Neural progenitor cell (in vitro differentiated cells): ENCODE data around the gene C6orf120.

ENCODE experiments used
- EZH2 ChIP-seq: fragments of 200-600 bp; sonication (generic); IDR thresholded peaks from 2 replicates; pipeline ENCODE4 v1.6.1; 2017; ENCODE audit warnings: antibody characterized with exemption, mild to moderate bottlenecking, moderate library complexity
- EZH2phosphoT487 ChIP-seq: fragments of 200-600 bp; sonication (generic); IDR thresholded peaks from 2 replicates; pipeline ENCODE4 v1.6.1; 2017; ENCODE audit warnings: antibody characterized with exemption
- TF ChIP-seq, protein P1 (sequence below): fragments of 200-600 bp; sonication (generic); IDR thresholded peaks from 2 replicates; pipeline ENCODE4 v1.5.1; 2017; ENCODE audit warnings: antibody characterized with exemption, mild to moderate bottlenecking

DNA sequence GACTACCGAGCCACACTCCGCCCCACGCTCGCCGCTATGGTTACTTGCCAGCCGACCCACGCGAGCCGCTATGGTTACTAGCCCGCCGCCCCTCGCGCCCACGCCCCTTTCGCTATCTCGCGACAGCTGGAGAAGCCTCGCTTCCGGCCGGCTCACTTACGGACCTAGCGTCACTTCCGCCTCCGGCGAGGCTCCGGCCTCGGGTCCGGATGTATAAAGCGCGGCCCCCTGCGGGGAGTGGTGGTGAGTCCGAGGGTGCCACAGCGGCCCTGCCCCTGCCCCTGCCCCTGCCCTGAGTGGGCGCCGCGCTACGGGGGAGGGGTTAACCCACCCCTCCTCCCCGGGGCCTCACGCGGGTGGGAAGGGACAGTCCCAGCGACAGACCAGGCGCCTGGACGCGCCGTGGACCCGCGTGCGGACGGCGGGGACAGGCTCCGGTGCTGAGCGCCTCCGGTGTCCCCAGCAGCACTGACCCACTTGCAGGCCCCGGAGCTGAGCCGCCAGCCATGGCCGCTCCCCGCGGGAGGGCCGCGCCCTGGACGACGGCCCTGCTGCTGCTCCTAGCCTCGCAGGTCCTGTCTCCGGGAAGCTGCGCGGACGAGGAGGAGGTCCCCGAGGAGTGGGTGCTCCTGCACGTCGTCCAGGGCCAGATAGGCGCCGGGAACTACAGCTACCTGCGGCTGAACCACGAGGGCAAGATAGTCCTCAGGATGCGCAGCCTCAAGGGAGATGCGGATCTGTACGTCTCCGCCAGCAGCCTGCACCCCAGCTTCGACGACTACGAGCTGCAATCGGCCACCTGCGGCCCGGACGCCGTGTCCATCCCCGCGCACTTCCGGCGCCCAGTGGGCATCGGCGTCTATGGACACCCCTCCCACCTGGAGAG is at the start of gene C6orf120, which contains the start of gene WDR27:
- TF ChIP-seq, protein P1, sequence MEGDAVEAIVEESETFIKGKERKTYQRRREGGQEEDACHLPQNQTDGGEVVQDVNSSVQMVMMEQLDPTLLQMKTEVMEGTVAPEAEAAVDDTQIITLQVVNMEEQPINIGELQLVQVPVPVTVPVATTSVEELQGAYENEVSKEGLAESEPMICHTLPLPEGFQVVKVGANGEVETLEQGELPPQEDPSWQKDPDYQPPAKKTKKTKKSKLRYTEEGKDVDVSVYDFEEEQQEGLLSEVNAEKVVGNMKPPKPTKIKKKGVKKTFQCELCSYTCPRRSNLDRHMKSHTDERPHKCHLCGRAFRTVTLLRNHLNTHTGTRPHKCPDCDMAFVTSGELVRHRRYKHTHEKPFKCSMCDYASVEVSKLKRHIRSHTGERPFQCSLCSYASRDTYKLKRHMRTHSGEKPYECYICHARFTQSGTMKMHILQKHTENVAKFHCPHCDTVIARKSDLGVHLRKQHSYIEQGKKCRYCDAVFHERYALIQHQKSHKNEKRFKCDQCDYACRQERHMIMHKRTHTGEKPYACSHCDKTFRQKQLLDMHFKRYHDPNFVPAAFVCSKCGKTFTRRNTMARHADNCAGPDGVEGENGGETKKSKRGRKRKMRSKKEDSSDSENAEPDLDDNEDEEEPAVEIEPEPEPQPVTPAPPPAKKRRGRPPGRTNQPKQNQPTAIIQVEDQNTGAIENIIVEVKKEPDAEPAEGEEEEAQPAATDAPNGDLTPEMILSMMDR: no peak
- TF ChIP-seq EZH2: no peak
- TF ChIP-seq EZH2phosphoT487: no peak
